Peyer's patch (tissue), 4 donors: Measurements from ENCODE around the gene RNLS.

Experiments
- CTCF ChIP-seq, 6 experiments: fragments of 450-650 bp in 4 of 6; fragments of 200-600 bp in 2 of 6; sonication (generic) in 1 of 6; IDR thresholded peaks; one replicate each; pipeline ENCODE4 v1.5.1; 2017 to 2019; ENCODE audit warnings: antibody characterized with exemption in 6 of 6, mild to moderate bottlenecking in 3 of 6, moderate library complexity in 1 of 6
- POLR2A ChIP-seq, 2 donors: fragments of 450-650 bp; IDR thresholded peaks; one replicate each; pipeline ENCODE4 v1.5.1; 2017; ENCODE audit warnings: antibody characterized with exemption in 2 of 2, mild to moderate bottlenecking in 2 of 2, moderate library complexity in 2 of 2

GRCh38 chr10:88507404-88507803, 75.7 kb downstream of the RNLS start:
- no peak for TF ChIP-seq CTCF (IDR thresholded peaks at IDR 0.05)
- TF ChIP-seq POLR2A (IDR thresholded peaks at IDR 0.05) = no peak
